Measurements from ENCODE around the gene PHGDH. TPM values are rescaled to one million over a fixed set of nuclear protein-coding genes. Genes with fewer than 3 reads are reported as not detected.

PHGDH gene
- total RNA-seq, 4 donors from 2014 or later = 6.4 to 120 (median 34.6) TPM

GRCh38 chr1:119740261-119740660 is 28.5 kb downstream of the PHGDH start:
- no peaks in the 10 kb centered on the region for H3K4me1 ChIP-seq
- H3K9me3 ChIP-seq = no peaks in the 10 kb centered on the region
- H3K4me3 ChIP-seq = no peak overlapping the region
- H3K36me3 ChIP-seq = no peaks in the 10 kb centered on the region
- no peak overlapping the region for H3K27ac ChIP-seq
- intact Hi-C loops (cut with DNase I; ENCODE audit: low total_unique reads) = no loop called here
- DNase-seq = no peak
- H3K27me3 ChIP-seq = no peaks in the 10 kb centered on the region
- TF ChIP-seq CTCF (IDR thresholded peaks at IDR 0.05) (no peak), POLR2A (IDR thresholded peaks at IDR 0.05) (no peak)

GRCh38 chr1:119740896-119741780 is 29.4 kb downstream of the PHGDH start:
- intact Hi-C loops (cut with DNase I; ENCODE audit: low total_unique reads) = no loop called here

GRCh38 chr1:119742202-119742601 is 30.5 kb downstream of the PHGDH start:
- no peak overlapping the region for H3K4me3 ChIP-seq
- DNase-seq = no peak
- no peaks in the 10 kb centered on the region for H3K27me3 ChIP-seq
- no peaks in the 10 kb centered on the region for H3K36me3 ChIP-seq
- no peak overlapping the region for H3K27ac ChIP-seq
- intact Hi-C loops (cut with DNase I; ENCODE audit: low total_unique reads) = no loop called here
- no peaks in the 10 kb centered on the region for H3K9me3 ChIP-seq
- no peaks in the 10 kb centered on the region for H3K4me1 ChIP-seq
- TF ChIP-seq POLR2A (IDR thresholded peaks at IDR 0.05) (no peak), CTCF (IDR thresholded peaks at IDR 0.05) (no peak)

More at GRCh38 chr1:119740896-119741780, 29.4 kb downstream of the PHGDH start:
- no peaks in the 10 kb centered on the region for H3K9me3 ChIP-seq
- TF ChIP-seq CTCF (IDR thresholded peaks at IDR 0.05) = no peak
- TF ChIP-seq POLR2A (IDR thresholded peaks at IDR 0.05) = no peak
- H3K27ac ChIP-seq = no peak overlapping the region
- no peak overlapping the region for H3K4me3 ChIP-seq
- H3K36me3 ChIP-seq = no peaks in the 10 kb centered on the region
- H3K27me3 ChIP-seq = no peaks in the 10 kb centered on the region
- no peak for DNase-seq
- H3K4me1 ChIP-seq = no peaks in the 10 kb centered on the region

- intact Hi-C loops (cut with DNase I; ENCODE audit: low total_unique reads) = no loop called here
- H3K4me1 ChIP-seq = no peaks in the 10 kb centered on the region
- no peak overlapping the region for H3K27ac ChIP-seq
These were observed 30.9 kb downstream of the PHGDH start for GRCh38 chr1:119742677-119743076.

More at GRCh38 chr1:119742677-119743076, 30.9 kb downstream of the PHGDH start:
- Histone ChIP-seq H3K9me3 (no peaks in the 10 kb centered on the region), H3K36me3 (no peaks in the 10 kb centered on the region), H3K4me3 (no peak overlapping the region), H3K27me3 (no peaks in the 10 kb centered on the region)
- TF ChIP-seq POLR2A (IDR thresholded peaks at IDR 0.05) (no peak), CTCF (IDR thresholded peaks at IDR 0.05) (no peak)
- no peak for DNase-seq

Measured in uterus (tissue), 4 donors.